NCI-H146 treated with DMSO at 0.1 percent for 48 hours (cell line): Measurements from ENCODE around the gene MEIOB.
A peak's percentile ranks its signal among the peaks of the same experiment; 100 is the strongest.
"Not testable (repeated sequence)": the region's sequence is repeated elsewhere in the genome, so short reads cannot be mapped to it uniquely, and the experiment has no call there.

Experiments used
- DNase-seq: peaks from one replicate; lab custom pipeline; 2025; ENCODE audit not compliant: unreplicated experiment; lab: John Stamatoyannopoulos, UW

Gene MEIOB

DNA sequence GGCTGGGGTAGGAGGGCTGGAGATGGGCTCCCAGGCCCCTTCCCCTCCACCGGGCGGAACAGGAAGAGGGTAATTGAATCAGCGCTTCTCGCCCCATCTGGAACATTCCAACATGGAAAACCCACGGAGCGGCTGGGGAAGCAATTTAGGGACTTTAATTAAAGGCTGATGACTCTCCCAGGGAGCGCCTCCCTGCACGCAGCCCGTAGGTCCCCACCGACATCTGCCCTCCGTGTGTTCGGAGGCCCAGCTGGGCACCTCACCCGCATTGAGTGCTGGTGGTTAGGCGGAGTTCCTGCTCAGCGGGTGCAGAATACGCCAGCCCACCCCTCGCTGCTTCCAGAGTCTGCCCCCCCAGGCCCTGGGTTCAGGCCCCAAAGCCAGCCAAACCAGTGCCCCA, 36.2 kb upstream of the MEIOB start:
- DNase-seq, result no peak

DNA sequence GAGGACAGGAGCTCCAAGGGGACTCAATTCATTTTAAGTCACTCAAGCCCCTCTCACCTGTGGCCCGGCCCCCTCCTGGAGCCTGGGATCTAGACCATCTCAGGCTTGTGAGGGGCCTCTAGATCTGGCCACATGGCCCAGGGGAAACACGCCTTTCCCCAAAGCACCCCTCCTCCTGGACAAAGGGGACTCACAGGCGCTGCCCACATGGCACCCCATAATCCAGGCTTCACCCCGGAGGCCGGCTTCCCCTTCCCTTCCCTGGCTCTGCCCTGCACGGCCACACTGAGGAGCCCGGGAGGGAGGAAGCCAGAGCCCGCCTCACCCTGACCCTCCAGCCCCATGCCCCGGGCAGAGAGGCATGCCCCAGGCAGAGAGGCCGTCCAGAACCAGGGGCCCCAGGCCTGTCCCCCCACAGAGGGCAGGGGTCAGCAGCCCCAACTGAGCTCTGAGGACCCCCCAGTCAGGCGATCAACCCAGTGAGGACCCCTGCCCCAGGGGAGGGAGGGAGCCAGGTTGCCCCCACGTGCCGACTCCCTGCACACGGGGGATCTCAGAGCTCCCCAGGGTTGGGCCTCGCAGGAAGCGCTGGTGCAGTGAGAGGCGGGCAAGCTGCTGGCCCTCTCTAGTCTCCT, 35.4 kb upstream of the MEIOB start:
- no peak for DNase-seq

DNA sequence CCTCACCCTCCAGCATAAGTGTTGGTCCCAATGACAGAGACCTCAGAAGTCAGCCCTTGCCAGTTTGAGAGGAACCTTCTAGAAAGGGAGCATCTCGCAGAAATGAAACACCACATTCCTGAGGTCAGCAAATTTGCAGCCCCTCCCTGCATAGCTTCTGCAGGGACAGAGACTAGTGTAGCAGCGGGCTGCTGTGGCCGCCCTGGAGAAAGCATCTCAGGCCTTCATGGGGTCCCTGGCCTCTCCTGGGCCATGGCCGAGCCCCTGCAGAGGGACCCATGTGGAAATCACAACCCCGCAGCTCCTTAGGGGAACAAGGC, 34.8 kb upstream of the MEIOB start:
- no peak for DNase-seq

DNA sequence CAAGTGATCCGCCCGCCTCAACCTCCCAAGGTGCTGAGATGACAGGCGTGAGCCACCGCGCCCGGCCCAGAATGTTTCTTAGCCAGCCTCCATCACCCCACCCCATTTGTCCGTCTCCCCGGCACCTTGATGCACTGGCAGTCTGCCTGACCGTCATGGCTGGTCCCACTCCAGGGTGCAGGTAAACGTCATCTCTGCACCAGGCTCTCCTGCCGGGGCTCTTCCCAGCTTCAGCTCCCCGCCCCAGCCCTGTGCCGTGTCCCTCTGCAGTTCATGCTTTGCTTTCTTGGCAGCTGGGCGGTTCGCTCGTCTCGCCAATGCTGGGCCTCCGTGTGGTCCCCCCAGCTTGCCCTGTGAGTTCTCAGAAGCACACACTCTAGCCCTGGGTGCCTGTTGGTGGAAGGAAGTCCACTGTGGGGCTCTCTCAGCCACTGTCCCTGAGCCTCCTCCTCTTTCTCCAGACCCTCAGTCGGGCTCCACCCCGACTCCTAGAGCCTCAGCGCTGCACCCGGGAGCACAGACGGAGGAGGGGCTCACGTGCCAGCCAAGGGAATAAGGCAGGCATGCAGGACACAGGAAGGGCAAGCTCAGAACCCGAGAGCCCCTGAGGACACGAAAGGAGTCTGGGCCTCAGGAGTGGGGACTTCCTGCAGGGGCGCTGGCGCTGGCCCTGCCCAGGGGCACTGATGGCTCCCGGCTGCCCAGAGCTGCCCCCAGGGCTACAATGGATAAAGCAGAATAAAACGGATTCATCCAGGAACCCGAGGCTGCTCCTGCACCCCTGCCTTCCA, 34.3 kb upstream of the MEIOB start:
- DNase-seq, result no peak

DNA sequence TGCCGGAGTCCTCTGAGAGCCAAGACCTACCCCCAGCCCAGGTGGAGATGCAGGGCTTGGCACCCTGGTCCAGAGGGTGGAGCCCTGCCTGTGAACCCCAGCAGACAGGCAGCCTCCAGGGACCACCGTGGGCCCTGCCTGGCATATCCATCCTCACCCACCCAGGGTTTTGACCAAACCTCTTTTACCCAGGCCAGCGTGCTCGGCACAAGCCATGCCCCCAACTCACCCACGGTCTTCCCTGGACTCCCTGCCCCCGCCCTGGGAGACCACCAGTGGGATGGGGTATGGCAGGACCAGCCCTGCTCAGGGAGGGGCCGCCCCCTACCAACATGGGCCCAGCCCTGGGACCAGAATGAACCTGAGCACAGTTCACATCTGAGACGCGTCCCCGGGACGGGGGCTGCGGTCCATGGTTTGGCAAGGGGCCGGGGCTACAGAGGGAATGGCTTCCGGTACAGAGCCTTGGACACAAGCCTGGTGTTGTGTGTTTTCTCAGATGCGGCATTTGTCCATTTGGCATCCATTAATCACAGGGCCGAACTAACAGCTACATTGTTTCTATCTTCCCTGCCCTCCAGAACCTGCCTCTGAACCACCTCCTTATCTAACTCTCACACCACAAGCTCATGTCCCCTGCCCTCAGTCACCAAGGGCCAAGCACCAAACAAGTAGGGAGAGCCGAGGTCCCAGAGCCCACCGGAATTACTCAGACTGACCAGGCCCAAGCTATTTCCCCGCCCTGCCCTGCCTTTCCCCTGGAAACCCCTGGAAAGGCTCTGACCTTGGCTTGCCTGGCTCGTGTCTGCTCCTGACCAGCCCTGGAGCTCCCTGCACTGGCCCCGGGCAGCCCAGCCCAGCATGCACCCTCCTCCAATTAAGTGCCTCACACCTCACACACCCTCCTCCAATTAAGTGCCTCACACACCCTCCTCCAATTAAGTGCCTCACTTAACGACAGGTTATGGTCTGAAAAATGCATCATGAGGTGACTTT, 32.2 kb upstream of the MEIOB start:
- peak; percentile 56 for DNase-seq

DNA sequence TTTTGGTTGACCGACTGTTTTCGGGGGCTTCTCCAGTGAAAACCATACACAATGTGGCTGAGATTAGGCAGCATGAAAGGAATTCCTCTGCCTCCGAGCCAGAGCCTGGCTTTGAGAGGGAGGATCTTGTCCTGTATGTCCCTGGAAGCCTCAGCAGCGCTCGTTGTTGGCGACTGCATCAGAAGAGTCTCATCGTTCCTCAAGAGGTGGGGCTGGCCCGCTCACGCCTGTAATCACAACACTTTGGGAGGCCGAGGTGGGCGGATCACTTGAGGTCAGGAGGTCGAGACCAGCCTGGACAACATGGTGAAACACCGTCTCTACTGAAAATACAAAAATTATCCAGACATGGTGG, 31.2 kb upstream of the MEIOB start:
- no peak for DNase-seq

DNA sequence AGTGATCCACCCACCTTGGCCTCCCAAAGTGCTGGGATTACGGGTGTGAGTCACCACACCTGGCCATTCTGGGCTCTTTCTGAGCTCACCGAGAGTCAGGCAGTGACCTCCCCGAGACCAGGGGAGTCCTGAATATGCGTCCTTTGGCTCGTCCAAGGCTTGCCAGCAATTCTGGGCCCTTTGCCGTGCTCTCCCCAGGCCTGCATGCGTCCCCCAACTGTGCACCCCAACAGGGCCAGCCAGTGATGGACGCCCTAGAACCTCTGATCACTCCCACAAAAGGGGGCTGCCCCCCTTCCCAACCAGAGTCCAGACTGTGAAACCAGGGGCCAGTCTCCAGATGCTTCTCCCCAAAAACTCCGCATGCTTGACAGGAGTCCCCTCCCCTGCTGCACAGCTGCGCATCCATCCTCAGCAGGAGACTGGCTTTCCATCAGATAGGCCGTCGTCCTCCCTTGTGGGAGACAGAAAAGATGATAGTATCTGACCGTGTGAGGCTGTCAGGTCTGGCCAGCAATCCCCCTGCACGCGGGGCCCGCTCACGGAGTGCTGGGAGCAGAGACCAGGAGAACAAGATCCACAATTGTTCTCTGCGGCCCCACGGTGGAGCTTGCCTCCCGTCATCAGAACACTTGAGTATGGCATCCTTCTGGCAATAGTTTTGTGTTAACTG, 30.7 kb upstream of the MEIOB start:
- DNase-seq, result no peak

DNA sequence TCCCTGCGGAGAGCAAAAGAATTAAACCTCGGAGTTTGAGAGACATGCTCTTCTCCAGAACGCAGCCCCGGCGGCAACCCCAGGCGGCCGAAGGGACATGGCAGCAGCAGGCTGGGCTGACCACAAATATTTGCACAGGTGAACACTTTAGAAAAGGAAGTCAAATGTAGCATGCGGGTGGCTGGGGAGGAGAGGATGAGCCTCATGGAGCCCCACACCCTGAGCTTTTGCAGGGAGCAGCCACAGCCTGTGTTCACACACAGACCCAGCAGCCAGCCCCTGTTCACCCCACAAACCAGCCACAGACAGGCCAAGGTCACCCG, 28.4 kb upstream of the MEIOB start:
- peak; percentile 97 for DNase-seq

GRCh38 chr16:1899641-1900451, 27.9 kb upstream of the MEIOB start:
- no peak for DNase-seq

DNA sequence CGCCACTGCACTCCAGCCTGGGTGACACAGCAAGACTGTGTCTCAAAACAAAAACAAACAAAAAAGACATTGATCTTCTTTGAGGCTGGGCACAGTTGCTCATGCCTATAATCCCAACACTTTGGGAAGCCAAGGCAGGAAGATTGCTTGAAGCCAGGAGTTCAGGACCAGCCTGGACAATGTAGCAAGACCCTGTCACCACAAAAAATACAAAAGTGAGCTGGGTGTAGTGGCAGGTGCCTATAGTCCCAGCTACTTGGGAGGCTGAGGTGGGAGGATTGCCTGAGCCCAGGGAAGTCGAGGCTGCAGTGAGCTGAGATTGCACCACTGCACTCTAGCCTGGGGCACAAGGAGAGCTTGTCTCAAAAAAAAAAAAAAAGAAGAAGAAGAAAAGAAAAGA, 25.7 kb upstream of the MEIOB start:
- not testable (repeated sequence) for DNase-seq

- no peak for DNase-seq
Measured at GRCh38 chr16:1895949-1896675, 24.1 kb upstream of the MEIOB start.

DNA sequence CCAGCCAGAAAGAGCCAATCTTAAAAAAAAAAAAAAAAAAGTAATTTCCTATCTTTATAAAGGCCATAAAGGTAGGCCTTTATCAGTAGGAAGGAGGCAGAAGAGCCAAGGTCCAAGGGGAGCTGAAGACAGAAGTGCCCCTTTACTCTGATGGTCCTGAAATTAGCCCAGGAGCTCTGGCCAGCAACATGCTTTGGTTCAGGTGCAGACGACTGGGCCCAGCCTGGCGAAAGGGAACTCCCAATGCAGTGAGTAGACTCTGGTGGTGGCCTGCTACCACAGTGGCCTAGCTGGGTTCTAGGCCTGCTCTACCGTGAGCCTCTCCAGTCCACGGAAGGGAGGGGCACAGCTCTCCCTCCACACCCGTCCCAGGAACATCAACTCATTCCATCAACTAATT, 23.1 kb upstream of the MEIOB start:
- no peak for DNase-seq

DNA sequence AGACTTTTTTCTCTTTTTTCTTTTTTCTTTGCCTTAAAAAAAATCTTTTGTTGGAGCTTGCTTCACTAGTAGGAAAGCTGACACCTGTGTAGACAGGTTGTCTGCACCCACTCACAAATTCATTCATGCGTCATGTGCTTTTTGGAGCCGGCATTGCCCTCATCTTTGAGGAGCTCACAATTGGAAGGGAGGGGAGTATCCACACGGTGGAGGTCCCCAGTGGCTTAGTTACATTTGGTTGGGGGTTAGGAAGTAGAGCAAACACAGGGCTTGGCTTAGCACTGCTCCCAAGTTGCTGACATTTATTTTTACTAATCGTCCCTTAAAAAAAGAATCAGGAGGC, 18.7 kb upstream of the MEIOB start:
- no peak for DNase-seq

DNA sequence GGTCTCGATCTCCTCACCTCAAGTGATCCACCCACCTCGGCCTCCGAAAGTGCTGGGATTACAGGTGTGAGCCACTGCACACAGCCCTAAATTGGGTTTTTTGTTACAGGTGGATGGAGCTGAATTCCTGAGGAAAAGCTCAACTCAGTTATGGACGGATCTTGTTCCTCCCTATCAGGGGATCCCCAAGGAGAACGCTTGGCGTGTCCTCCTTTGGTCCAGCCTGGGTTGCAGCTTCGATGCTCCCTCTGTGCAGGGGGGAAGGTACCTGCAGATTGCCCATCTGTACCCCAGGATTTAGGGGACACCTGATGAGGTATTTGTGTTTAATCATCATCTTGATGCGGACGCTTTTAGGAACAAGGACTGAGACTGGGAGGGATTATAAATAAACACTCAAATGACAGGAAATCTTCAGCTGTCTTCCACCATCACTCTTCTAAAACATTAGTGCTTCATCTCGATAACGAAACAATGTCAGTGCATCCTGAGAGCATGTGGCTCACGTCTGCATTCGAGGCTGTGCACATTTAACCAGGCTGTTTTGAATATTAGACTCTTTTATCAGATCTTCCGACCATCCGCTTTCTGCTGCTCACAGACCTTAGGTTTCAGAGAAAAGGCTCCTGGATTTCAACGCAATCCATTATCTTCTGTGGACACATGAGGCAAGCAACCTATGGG, 18.2 kb upstream of the MEIOB start:
- no peak for DNase-seq

DNA sequence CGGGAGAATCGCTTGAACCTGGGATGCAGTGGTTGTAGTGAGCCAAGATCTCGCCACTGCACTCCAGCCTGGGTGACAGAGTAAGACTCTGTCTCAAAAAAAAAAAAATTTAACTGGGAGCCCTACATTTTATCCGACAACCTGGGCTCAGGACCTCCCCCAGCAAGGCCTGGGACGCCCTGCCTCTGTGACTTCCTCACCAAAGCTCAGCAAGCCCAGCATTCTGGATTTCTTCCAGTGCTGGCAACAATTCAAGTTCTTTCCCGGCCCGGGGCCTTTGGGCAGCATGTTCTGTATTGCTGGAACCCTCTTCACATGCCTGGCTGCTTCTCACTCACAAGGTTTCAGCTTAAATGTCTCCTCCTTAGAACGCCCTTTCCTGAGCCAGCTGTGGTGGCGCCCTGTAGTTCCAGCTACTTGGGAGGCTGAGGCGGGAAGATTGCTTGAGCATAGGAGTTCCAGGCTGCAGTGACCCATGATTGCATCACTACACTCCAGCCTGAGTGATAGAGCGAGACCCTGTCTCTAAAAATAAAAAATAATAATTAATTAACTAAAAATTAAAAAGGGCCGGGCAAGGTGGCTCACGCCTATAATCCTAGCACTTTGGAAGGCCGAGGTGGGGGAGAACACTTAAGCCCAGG, 15.9 kb upstream of the MEIOB start:
- no peak for DNase-seq

DNA sequence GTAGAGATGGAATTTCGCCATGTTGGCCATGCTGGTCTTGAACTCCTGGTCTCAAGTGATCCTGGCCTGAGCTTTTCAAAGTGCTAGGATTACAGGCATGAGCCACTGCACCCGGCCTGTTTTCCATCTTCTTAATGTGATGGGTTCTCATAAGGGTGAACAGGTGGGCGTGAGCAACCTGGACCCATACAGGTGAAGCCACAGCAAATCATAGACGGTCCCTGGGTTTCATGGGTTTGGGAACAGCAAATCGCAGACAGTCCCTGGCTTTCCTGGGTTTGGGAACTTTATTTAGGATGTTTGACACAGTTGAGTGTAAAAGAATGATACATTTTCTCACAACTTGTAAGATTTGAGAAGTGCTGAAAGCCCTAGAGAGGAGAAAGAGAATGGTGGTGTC, 12.9 kb upstream of the MEIOB start:
- no peak for DNase-seq

DNA sequence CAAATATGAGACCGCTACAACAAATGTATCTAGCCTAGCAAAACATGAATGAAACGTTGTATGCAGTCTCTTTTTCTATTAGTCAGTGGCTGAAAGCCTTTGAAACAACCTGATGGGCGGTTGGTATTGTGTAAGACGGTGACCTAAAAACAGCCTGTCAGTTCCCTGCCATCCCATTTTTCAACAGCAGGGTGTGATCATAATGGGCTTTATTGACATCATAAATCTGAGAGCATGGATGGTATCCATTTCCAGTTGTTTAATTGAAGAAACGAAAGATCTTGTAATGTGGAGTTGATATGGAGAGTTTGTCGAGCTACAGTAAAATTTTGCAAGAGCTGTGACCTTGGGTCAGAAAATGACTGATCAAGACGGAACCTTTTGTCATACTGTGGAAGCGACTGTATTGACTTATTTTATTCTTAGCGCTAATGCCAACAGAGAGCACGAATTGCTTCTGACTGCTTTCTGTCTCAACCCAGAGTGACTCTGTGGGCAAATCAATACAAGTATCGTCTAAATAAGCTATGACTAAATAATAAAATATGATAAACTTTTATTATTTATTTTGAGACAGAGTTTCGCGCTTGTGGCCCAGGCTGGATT, 12.3 kb upstream of the MEIOB start:
- DNase-seq, result peak; percentile 18

GRCh38 chr16:1881172-1881571, 9.2 kb upstream of the MEIOB start:
- DNase-seq, result not testable (repeated sequence)

DNA sequence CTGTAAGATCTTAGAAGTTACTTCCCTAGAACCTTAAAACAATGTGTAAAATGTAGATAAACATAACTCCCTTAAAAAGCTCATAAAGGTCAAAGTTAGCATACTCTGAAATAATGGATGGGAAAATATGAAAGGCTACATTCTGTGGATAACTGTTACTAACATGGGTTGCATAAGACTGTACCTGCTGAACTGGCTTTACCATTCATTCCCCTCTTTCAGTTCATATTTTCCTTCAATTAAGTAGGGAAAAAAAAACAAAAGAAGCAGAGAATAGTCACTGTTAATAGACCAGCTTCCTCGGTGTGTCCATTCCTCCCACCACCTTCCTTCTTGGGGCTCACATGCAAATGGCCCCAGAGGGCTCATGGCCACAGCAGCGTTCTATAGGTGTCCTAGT, 7.5 kb upstream of the MEIOB start:
- no peak for DNase-seq
